Measurements from ENCODE around the gene FAT3.

The FAT3 gene

DNA sequence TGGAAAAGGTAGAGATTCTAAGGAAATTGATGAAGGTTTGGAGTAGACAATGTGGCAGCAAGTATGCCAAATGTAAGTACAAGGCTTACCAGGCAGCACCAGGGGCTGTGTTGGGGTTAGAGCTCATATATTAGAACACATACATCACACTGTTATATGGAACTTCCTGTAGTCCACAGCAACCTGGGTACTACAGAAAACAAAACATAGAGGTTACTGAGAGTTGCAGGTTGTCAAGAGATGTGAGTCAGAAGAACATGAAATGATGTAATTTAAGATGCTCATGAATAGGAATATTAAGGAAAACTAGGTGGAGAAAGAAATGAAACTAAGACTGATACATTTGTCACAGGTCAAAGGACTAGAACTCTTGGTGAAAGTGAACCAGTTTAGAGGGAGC lies 22.0 kb downstream of the FAT3 start:
- no peak overlapping the region for H3K4me3 ChIP-seq (ENCODE audit: low read depth, low read length)
- DNase-seq (ENCODE audit: low read depth) = no peak
- in situ Hi-C loops (cut with HindIII; ENCODE audit: low sequenced_read_pairs) = no loop called here
- TF ChIP-seq, protein P1, sequence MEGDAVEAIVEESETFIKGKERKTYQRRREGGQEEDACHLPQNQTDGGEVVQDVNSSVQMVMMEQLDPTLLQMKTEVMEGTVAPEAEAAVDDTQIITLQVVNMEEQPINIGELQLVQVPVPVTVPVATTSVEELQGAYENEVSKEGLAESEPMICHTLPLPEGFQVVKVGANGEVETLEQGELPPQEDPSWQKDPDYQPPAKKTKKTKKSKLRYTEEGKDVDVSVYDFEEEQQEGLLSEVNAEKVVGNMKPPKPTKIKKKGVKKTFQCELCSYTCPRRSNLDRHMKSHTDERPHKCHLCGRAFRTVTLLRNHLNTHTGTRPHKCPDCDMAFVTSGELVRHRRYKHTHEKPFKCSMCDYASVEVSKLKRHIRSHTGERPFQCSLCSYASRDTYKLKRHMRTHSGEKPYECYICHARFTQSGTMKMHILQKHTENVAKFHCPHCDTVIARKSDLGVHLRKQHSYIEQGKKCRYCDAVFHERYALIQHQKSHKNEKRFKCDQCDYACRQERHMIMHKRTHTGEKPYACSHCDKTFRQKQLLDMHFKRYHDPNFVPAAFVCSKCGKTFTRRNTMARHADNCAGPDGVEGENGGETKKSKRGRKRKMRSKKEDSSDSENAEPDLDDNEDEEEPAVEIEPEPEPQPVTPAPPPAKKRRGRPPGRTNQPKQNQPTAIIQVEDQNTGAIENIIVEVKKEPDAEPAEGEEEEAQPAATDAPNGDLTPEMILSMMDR (IDR thresholded peaks at IDR 0.05; ENCODE audit: low read depth, low read length, missing control alignments) = no peak

DNA sequence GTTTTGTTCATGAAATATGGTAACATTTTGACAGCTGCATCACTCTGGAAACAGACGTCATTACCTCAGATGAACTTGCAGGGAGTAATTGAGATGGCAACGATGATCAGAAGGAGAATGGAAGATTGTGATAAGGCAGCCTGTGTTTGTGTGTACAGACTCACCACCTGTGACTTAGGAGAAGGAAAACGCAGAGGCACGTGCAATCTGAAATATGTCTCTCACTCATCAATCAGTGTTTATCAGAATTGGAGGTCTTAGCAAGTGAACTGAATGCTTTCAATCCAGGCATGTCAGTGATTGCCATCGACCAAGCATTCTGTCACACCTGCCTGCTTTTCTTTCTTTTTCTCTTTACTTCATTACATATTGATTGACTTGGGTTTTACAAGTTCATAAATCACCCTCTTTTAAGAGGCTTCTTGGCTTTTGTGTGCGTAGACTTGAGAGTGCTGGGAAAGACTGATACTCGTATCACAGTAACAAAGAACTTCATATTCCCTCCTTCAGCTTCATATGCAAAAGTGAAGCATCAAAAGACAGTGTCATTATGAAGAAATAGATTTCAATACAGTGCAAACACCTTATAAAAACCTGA lies 24.6 kb downstream of the FAT3 start:
- TF ChIP-seq, protein P1 (IDR thresholded peaks at IDR 0.05; ENCODE audit: low read depth, low read length, missing control alignments) = no peak
- in situ Hi-C loops (cut with HindIII; ENCODE audit: low sequenced_read_pairs) = no loop called here
- no peak for DNase-seq (ENCODE audit: low read depth)
- no peak overlapping the region for H3K4me3 ChIP-seq (ENCODE audit: low read depth, low read length)

DNA sequence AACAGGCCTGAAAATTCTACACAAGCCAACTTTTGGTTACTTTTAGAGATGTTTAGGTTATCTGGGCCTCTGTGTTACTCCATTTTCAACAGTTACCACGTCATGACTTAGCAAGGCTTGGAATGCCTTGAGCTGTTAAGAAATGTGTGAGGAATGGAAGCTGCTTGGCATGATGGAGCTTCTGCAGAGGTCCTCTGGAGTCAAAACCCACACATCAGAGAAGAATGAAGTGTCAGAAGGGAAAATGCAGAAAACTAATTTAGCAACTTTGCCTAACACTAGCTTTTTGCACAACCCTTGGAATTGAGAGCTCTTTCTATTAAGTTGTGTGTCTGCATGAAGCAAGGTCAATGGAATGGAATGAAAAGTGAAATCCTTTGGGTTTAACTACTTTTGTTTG lies 27.4 kb downstream of the FAT3 start:
- TF ChIP-seq, protein P1 (IDR thresholded peaks at IDR 0.05; ENCODE audit: low read depth, low read length, missing control alignments) = no peak
- in situ Hi-C loops (cut with HindIII; ENCODE audit: low sequenced_read_pairs) = no loop called here
- no peak for DNase-seq (ENCODE audit: low read depth)
- no peak overlapping the region for H3K4me3 ChIP-seq (ENCODE audit: low read depth, low read length)

DNA sequence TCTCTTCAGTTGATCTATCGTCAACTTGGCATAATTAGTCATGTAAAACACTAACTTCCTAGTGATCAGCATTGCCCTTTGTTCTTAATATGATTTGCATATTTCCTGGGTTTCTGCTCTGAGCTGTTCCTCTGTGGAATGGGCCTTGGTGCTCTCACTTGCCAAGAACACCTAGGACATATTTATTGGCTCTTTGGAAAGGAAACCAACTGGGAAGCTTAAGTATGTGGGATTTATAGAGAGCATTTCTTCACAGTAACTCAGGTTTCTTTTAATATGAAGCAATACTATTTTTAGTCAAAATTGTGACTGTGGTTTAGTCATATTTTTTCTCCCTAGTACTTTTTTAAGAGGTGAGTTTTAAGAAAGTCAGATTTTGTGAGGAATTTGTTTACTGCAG lies 28.8 kb downstream of the FAT3 start:
- TF ChIP-seq, protein P1 (IDR thresholded peaks at IDR 0.05; ENCODE audit: low read depth, low read length, missing control alignments) = no peak
- in situ Hi-C loops (cut with HindIII; ENCODE audit: low sequenced_read_pairs) = no loop called here
- H3K4me3 ChIP-seq (ENCODE audit: low read depth, low read length) = no peak overlapping the region
- DNase-seq (ENCODE audit: low read depth) = no peak

DNA sequence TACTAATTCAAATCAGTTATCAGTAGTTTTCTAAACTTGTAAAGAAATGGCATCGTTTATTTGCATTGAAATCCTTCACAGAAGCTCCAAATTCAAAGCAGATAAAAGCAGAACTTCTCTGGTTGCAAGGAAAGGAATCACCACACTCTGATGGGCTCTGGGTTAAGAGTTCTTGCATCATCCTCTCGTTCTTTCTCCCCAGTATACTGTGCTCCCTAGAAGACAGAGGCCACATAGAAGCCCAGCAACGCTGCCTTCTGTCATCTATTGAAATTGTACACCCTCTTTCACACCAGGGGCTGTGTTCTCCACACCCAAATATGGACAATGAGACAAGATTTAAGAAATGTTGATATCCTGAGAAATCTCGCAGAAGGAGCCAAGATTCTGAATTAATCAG lies 29.3 kb downstream of the FAT3 start:
- in situ Hi-C loops (cut with HindIII; ENCODE audit: low sequenced_read_pairs) = no loop called here
- TF ChIP-seq, protein P1 (IDR thresholded peaks at IDR 0.05; ENCODE audit: low read depth, low read length, missing control alignments) = no peak
- no peak overlapping the region for H3K4me3 ChIP-seq (ENCODE audit: low read depth, low read length)
- DNase-seq (ENCODE audit: low read depth) = no peak

DNA sequence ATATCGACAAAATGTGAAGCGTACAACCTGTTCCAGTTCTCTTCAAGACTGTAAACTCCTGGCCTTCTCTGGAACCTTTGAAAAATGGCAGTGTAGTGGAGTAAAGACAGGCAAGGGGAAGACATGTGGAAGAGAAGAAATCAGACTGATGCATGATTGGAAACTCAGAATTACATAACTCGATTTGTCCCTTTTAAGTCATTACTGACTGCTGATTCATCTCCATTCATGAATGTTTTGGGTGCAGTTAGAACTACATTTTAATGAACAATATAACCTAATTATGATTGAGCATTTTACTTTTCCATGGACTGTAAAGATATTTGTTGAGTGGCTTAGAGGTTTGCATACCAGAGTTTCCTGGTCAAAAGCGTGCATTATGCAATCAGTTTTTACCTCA lies 32.9 kb downstream of the FAT3 start:
- in situ Hi-C loops (cut with HindIII; ENCODE audit: low sequenced_read_pairs) = no loop called here
- no peak overlapping the region for H3K4me3 ChIP-seq (ENCODE audit: low read depth, low read length)
- TF ChIP-seq, protein P1 (IDR thresholded peaks at IDR 0.05; ENCODE audit: low read depth, low read length, missing control alignments) = no peak
- DNase-seq (ENCODE audit: low read depth) = no peak

Data from astrocyte of the cerebellum (primary cell).